NOMO-1 treated with dmso at 0.1 percent for 144 hours (cell line): ENCODE data around the gene DNAH1.

ENCODE experiments used
- DNase-seq: peaks from one replicate; lab custom pipeline; 2025; ENCODE audit not compliant: unreplicated experiment; lab: John Stamatoyannopoulos, UW

DNAH1 gene

GRCh38 chr3:52355526-52355925, 39.4 kb downstream of the DNAH1 start:
- no peak for DNase-seq

GRCh38 chr3:52356126-52356525, 40.0 kb downstream of the DNAH1 start:
- no peak for DNase-seq

GRCh38 chr3:52357151-52358080, 41.3 kb downstream of the DNAH1 start:
- no peak for DNase-seq

DNA sequence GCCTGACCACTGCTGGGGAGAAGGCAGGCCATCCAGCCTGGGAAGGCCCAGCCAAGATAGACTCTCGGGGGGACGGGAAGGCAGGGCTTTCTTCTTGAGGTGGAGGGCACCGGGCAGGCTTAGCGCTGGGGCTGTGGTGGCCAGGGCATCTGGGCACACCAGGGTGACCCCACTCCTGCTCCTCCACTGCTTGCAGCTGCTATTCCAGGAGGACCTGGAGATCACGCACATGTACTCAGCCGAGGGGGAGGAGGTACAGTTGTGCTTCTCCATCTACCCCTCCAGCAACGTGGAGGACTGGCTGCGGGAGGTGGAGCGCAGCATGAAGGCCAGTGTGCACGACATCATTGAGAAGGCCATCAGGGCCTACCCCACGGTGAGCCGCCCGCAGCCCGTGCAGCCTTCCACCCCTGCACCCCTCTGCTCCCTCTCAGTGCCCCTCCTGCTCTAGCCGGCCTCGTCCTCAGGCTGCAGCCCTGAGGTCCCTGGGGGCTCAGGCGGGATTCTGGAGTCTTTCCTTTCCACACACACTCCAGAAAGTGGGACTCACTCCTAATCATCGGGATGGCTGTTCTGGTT, 42.3 kb downstream of the DNAH1 start:
- DNase-seq = no peak

GRCh38 chr3:52359116-52359855, 43.2 kb downstream of the DNAH1 start:
- no peak for DNase-seq

DNA sequence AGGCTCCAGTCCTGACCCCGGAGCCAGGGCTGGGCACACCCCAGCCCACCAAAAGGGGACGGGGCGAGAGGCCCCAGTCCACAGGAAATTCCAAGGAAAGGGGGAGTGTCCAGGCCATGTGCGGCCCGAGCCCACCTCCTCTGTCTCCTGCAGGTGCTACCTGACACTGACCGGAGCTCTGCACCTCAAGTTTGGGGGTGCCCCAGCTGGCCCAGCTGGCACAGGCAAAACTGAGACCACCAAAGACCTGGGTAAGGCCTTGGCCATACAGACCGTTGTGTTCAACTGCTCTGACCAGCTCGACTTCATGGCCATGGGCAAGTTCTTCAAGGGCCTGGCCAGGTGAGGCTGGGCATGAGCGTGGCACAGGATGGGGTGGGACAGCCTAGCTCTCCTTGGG, 44.9 kb downstream of the DNAH1 start:
- no peak for DNase-seq

- no peak for DNase-seq
These were observed 45.3 kb downstream of the DNAH1 start for GRCh38 chr3:52361454-52361853.

- no peak for DNase-seq
These were observed 45.8 kb downstream of the DNAH1 start for GRCh38 chr3:52361898-52362297.

DNA sequence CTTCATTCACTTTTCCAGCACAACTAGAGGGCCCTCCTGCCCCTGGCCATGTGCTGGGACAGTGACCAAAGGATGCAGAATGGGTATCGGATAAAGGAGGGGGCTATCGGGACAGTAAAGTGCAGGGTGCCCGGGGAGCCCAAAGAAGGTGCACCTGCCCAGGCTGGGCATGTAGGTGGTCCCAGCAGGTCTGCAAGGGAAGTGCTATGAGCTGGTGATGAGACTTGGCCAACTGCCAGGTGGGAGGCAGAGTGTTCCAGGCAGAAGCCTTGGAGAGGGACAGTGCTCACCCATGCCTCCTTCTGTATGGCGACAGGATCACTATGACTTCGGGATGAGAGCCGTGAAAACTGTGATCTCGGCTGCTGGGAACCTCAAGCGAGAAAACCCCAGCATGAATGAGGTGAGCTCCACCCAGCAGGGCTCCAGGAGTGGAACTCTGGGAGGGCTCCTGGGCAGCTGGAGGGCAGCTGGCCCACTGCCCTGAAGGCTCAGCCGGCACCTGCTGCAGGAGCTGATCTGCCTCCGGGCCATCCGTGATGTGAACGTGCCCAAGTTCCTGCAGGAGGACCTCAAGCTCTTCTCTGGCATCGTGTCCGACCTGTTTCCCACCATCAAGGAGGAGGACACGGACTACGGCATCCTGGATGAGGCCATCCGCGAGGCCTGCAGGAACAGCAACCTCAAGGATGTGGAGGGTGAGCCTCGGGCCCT, 48.4 kb downstream of the DNAH1 start:
- no peak for DNase-seq

- DNase-seq = no peak
These were observed 50.4 kb downstream of the DNAH1 start for GRCh38 chr3:52366527-52366926.

DNA sequence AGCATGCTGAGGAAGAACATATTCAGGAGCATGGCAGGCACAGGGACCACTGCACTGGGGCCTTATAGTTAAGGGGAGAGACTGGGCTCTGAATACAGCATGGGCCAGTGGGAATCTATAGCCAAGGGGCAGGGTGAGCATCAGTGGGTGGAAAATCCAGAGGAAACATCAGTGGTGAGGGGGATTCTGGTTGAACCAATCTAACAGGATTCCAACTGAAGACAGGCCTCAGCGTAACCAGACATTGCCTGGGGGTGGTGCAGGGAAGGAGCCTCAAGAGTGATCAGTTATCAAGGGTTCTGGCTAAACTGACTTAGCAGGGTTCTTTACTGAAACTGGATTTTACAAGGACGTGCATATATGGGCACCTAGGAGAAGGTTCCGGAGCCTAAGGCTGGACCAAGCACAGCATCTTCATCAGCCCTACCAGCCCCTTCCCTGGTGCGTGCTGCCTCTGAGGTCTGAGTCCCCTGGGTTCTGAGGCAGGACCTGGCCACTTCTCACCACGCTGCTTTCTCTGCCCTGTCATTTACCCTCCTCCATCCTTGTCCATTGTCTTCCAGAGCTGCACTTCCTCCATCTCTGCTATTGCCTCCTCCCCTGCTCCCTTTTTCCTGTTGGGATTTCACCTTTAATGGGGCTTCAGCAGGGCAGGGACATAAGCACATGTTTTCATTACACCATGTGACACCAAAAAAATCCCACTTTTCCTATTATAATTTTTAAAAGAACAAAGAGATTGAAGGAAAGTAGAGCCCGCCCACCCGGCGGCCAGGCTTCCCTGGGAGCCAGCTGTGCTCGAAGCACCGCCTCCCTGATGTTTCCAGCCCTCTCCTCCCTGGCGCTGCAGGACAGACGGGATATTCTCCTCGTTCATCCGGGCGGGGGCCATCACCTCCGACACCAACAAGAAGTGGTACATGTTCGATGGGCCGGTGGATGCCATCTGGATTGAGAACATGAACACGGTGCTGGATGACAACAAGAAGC, 52.1 kb downstream of the DNAH1 start:
- no peak for DNase-seq

GRCh38 chr3:52370531-52370930, 54.4 kb downstream of the DNAH1 start:
- DNase-seq = no peak

DNA sequence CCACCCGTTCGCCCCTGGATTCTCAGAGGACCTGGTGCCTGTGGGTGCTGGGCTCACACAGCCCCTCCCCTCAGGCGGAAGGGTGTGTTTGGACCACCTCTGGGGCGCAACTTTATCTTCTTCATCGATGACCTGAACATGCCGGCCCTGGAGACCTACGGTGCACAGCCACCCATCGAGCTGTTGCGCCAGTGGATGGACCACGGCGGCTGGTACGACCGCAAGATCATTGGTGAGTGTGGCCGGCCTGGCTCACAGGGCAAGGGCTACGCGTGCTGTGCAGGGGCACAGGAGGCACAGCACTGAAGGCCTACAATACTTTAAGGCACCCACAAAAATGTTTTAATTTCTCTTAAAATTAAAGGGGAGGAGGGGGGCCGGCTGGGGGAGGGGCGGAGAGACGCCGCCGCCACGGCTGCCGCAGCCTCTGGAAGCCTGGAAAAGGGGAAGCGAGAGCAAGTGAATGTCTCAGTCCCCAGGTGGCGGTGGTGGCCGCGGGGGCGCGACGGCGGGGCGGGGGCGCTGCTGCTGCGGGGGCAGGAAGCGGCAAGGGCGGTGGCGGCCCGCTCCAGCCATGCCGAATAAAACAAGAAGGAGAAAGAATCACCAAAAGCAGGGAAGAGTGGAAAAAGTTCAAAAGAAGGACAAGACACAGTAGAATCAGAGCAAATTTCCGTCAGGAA, 56.8 kb downstream of the DNAH1 start:
- peak; percentile 76 for DNase-seq

GRCh38 chr3:52373676-52374075, 57.6 kb downstream of the DNAH1 start:
- no peak for DNase-seq

DNA sequence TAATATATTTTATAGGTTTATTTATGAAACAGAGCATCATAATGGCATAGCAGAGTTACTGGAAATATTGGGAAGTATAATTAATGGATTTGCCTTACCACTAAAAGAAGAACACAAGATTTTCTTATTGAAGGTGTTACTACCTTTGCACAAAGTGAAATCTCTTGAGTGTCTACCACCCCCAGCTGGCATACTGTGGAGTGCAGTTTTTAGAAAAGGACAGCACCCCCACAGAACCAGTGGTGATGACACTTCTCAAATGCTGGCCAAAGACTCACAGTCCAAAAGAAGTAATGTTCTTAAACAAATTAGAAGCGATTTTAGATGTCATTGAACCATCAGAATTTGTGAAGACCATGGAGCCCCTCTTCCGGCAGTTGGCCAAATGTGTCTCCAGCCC, 58.1 kb downstream of the DNAH1 start:
- no peak for DNase-seq

DNA sequence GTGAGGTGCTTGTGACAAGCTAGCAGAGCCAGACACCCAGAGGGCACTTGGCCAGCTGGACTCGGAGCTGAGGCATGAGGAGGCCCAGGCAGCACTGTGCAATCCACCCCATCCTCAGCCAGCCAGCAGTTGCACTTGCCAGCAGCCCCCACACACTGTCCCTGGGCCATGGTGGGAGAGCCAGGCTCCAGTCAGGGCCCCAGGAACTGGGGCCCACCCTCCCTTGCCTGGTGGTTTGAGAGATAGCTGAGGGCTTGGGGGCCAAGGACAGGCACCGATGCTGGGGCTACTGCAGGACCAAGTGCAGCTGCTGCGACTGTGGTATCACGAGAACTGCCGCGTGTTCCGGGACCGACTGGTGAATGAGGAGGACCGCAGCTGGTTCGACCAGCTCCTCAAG, 63.5 kb downstream of the DNAH1 start:
- DNase-seq = no peak

DNA sequence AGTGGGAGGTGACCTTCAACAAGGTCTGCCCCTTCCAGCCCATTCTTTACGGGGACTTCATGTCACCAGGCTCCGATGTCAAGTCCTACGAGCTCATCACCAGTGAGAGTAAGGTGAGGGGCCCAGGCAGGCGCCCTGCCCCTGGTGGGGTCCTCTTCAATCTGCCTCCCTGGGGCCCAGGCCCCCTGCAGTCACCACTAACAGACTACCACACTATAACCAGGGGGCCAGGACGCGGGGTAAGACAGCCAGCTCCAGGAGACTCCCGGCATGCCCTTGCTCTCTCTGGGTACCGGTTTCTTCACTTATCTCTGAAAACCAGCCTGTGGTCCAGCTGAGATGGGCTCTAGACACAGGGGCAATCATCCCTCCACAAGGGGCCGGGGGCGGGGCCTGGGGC, 63.9 kb downstream of the DNAH1 start:
- DNase-seq = no peak

- no peak for DNase-seq
These were observed 65.5 kb downstream of the DNAH1 start for GRCh38 chr3:52381623-52382022.

GRCh38 chr3:52383446-52383845, 67.3 kb downstream of the DNAH1 start:
- no peak for DNase-seq
